ENCODE measurements around the gene HOXB8.

Gene HOXB8

DNA sequence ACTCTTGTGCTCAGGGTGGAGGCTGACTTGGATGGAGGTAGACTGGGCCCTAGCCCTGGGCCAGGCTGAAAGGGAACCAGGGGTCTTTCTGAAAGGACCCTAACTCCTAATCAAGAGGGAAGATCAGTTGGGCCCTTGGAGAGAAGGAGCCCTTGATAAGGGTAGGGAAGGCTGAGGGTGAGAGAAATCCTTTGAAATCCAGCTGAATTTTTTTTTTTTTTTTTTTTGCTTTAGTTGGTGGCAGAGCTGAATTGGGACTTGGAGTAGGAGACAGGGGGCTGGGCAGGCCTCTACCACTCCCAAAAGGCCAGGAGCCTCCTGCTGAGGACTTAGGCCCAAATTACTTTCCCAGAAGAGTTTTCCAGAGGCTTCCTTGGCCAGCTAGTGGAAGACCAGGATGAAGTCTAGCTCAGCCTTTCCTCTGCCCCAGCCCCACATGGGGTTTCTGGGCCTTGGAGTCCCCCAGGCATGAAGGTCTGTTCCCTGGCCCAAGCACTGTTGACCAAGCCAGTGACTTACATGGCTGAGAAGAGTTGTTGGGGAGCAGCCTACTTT lies 24.4 kb downstream of the HOXB8 start:
- in situ Hi-C loops (cut with MboI; ENCODE audit: low pct_unique_long_range_greater_than_20kb, low sequenced_read_pairs, unreplicated experiment): no loop called here
- DNase-seq (ENCODE audit: low spot score): no peak
- no peak for TF ChIP-seq CTCF (IDR thresholded peaks at IDR 0.05; ENCODE audit: extremely low read depth, insufficient read depth, missing control alignments)

- no peak for DNase-seq (ENCODE audit: low spot score)
- in situ Hi-C loops (cut with MboI; ENCODE audit: low pct_unique_long_range_greater_than_20kb, low sequenced_read_pairs, unreplicated experiment): no loop called here
- no peak for TF ChIP-seq CTCF (IDR thresholded peaks at IDR 0.05; ENCODE audit: extremely low read depth, insufficient read depth, missing control alignments)
These were observed 25.1 kb downstream of the HOXB8 start, which contains the start of gene HOXB3 for GRCh38 chr17:48589831-48590606. Gene HOXB3, minus strand, starts transcription at chr17:48590241. Its CDS starts 37,767 bp downstream, at chr17:48552474.

DNA sequence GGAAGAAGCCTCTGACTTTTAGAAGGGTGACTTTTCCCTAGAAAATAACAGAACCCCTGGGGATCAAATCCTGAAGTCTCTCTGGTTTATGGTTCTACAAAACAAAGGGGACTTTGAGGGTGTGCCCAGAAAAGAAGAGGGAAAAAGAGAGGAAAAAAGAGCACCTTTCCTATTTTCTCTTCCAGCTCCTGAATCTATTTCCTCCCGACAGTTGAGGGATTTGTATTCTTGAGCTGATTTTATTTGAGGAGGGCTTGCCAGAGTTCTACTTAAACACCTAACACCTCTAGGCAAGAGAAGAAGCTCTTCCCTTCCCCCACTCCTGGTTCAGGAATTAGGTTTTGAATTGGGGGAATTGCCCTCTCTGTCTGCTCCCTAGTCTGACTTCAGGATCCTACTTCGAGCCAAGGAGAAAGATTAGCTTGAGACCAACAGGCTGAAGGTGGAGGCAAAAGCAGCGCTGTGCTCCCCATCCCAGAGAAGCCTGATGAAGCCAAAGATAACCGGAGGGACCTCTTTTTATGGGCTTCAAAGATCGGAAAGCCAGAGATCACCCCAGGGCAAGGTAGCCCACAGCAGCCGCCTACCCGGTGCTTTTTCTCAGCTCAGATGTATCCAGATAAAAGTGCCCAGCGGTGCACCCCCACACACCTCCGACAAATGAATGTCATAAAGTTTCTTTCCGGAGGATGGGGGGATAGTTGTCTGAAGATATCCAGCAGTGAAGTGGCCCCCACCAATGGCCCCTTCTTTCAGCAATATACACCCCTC lies 25.8 kb downstream of the HOXB8 start:
- DNase-seq (ENCODE audit: low spot score): no peak
- no peak for TF ChIP-seq CTCF (IDR thresholded peaks at IDR 0.05; ENCODE audit: extremely low read depth, insufficient read depth, missing control alignments)
- in situ Hi-C loops (cut with MboI; ENCODE audit: low pct_unique_long_range_greater_than_20kb, low sequenced_read_pairs, unreplicated experiment): no loop called here

GRCh38 chr17:48588528-48588927 lies 26.6 kb downstream of the HOXB8 start:
- TF ChIP-seq CTCF (IDR thresholded peaks at IDR 0.05; ENCODE audit: extremely low read depth, insufficient read depth, missing control alignments): no peak
- DNase-seq (ENCODE audit: low spot score): no peak
- in situ Hi-C loops (cut with MboI; ENCODE audit: low pct_unique_long_range_greater_than_20kb, low sequenced_read_pairs, unreplicated experiment): no loop called here

- DNase-seq (ENCODE audit: low spot score): no peak
- TF ChIP-seq CTCF (IDR thresholded peaks at IDR 0.05; ENCODE audit: extremely low read depth, insufficient read depth, missing control alignments): no peak
- in situ Hi-C loops (cut with MboI; ENCODE audit: low pct_unique_long_range_greater_than_20kb, low sequenced_read_pairs, unreplicated experiment): no loop called here
These were observed 27.0 kb downstream of the HOXB8 start for GRCh38 chr17:48588074-48588415.

DNA sequence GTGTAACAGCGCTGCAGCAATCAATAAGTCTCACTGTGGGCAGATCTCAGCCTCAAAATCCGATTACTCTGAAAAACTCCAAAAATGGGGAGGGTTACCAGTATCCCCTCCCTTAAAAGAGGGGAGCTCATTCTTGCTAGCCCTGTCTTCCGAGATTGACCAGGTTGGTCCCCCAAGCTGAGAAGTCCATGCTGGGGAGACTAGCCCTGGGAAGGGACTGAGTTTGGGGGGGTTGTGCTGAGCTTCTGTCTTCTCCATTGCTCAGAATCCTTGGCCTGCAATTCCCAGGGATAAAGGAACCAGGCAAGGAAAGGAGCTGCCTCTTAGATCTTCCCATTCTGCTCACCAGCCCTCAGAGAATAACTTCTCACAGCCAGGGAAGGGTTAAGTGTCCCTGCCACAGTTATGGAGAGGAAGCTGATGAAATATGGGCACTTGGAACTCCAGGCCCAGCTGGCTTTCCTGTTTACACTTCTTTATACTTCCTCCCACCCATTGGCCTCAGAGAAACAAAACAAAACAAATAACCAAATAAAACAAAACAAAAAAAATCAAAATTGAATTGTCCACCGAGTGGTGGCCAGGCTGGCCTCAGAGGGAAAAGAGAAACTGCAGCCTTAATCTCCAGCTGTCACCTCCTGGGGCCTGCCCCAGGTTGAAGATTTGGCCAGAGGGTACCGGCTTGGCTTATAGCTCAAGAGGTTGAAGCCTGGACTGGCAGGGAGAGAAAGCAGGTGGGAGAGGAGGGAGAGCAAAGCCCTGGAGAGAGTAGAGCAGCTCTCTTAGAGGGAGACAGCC lies 27.6 kb downstream of the HOXB8 start:
- no peak for DNase-seq (ENCODE audit: low spot score)
- TF ChIP-seq CTCF (IDR thresholded peaks at IDR 0.05; ENCODE audit: extremely low read depth, insufficient read depth, missing control alignments): no peak
- in situ Hi-C loops (cut with MboI; ENCODE audit: low pct_unique_long_range_greater_than_20kb, low sequenced_read_pairs, unreplicated experiment): no loop called here
